BJ (cell line): ENCODE results near the gene CDK8. TPM values are rescaled to one million over a fixed set of nuclear protein-coding genes. Genes with fewer than 3 reads are reported as not detected.

ENCODE experiments used
- CTCF ChIA-PET: fragments of 350-600 bp; formaldehyde crosslinking; extraction: SDS; loops from one replicate; lab custom pipeline; 2021; ENCODE audit warnings: antibody characterized with exemption, inconsistent platforms; lab: Yijun Ruan, JAX
- POLR2A ChIA-PET: fragments of 300-600 bp; sonication (Branson Sonifier 250); formaldehyde crosslinking; extraction: SDS; loops from one replicate; lab custom pipeline; 2021; ENCODE audit warnings: antibody characterized with exemption; lab: Charles Lee
- DNase-seq: peaks from one replicate; pipeline ENCODE4 v3.0.0-alpha.2; 2011; ENCODE audit warnings: low read depth
- H3K27me3 ChIP-seq: 2 replicates; pipeline ENCODE4 v1.6.0; 2011; ENCODE audit warnings: low read length; ENCODE audit not compliant: control insufficient read depth, insufficient read depth
- H3K36me3 ChIP-seq: 2 replicates; pipeline ENCODE4 v1.5.1; 2011; ENCODE audit warnings: low read length; ENCODE audit not compliant: control insufficient read depth, insufficient read depth
- H3K4me3 ChIP-seq: 2 replicates; pipeline ENCODE4 v1.5.1; 2011; ENCODE audit warnings: low read depth, mild to moderate bottlenecking, control low read depth, low read length
- polyA plus RNA-seq: library from polyadenylated mRNA; depleted of rRNA; stranded (reverse); fragments of >200 nt; gene quantifications from 2 replicates; pipeline ENCODE4 v1.2.3, GENCODE V29; 2011
- TF ChIP-seq, protein P1 (sequence below): IDR thresholded peaks from 2 replicates; pipeline ENCODE4 v1.5.1; 2011; ENCODE audit warnings: low read depth, mild to moderate bottlenecking, control low read depth, inconsistent platforms, low read length, moderate library complexity; ENCODE audit not compliant: insufficient read depth

CDK8 gene
- polyA plus RNA-seq, 1 experiment, result 13.7 TPM

DNA sequence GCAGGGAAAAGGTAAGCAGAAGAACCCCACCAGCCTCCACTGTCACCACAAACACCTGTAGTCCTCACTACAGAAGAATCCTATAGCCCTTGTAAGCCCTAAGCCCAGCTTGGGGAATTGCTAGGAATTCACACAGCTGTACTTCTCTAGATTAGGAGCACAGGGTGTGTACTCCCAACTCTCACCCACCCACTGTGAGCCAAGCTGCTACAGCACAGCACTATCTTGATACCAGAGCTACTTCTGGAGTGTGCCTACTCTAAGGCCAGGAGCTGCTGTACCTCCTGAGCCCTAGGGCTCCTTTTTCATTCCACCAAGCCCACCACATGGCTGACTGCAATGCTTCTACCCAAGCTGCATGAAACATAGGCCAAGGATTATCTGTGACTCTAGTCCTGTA, 181.2 kb downstream of the CDK8 start:
- DNase-seq, result no peak
- H3K27me3 ChIP-seq, result no peaks in the 10 kb centered on the region
- ChIA-PET POLR2A (no interaction called here), CTCF (no interaction called here)
- H3K36me3 ChIP-seq, result no peaks in the 10 kb centered on the region
- TF ChIP-seq, protein P1, sequence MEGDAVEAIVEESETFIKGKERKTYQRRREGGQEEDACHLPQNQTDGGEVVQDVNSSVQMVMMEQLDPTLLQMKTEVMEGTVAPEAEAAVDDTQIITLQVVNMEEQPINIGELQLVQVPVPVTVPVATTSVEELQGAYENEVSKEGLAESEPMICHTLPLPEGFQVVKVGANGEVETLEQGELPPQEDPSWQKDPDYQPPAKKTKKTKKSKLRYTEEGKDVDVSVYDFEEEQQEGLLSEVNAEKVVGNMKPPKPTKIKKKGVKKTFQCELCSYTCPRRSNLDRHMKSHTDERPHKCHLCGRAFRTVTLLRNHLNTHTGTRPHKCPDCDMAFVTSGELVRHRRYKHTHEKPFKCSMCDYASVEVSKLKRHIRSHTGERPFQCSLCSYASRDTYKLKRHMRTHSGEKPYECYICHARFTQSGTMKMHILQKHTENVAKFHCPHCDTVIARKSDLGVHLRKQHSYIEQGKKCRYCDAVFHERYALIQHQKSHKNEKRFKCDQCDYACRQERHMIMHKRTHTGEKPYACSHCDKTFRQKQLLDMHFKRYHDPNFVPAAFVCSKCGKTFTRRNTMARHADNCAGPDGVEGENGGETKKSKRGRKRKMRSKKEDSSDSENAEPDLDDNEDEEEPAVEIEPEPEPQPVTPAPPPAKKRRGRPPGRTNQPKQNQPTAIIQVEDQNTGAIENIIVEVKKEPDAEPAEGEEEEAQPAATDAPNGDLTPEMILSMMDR, result no peak
- H3K4me3 ChIP-seq, result no peak overlapping the region

DNA sequence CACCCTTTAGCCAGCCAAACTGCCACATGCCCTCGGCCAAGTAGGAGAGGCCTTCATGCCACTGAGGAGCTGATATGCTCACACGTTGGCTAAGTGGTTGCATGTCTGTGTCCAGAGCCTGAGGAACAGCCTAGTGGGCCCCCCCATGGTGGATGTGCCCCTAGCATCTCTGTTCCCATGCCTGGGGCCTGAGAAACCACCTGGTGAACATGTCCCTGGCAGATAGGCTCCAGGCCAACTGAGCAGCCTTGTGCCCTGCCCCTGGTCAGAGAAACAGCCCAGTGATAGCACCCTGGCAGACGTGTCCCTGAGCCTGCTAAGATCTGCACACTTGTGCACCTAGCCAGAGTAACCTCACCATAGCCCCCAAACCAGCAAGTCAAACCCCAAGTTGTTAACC, 181.7 kb downstream of the CDK8 start:
- Histone ChIP-seq H3K27me3 (no peaks in the 10 kb centered on the region), H3K4me3 (no peak overlapping the region), H3K36me3 (no peaks in the 10 kb centered on the region)
- CTCF ChIA-PET, result no interaction called here
- TF ChIP-seq, protein P1, result no peak
- no peak for DNase-seq
- POLR2A ChIA-PET, result no interaction called here

DNA sequence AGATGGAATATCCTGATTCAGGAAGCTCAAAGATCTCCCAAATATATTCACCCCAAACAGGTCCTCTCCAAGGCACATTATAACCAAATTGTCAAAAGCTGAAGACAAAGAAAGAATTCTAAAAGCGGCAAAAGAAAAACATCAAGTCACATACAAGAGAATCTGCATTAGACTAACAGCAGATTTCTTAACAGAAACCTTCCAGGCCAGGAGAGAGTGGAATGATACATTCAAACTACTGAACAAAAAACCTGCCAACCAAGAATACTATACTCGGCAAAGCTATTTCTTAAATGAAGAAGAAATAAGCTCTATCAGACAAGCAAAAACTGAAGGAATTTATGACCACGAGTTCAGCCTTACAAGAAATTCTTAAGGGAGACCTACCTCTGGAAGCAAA, 183.0 kb downstream of the CDK8 start:
- Histone ChIP-seq H3K36me3 (no peaks in the 10 kb centered on the region), H3K27me3 (no peaks in the 10 kb centered on the region), H3K4me3 (no peak overlapping the region)
- TF ChIP-seq, protein P1, result no peak
- POLR2A ChIA-PET, result no interaction called here
- no peak for DNase-seq
- CTCF ChIA-PET, result no interaction called here

DNA sequence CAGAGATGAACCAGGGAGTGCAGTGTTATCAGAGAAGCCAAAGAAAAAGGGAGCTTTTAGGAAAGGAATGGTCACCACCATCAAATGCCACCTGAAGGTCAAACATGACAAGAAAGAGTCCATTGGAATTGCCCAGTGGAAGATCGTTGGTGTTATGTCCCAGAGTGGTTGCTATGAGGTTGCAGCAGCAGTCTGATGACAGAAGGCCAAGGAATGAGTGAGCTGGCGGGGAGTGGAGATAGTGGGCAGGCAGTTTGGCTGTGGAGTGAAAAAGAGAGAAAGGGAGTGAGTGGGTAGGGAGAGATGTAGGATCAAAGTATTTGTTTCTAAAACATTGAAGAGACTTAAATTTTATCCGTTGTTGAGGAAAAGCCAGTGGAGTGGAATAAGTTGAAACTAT, 186.2 kb downstream of the CDK8 start:
- CTCF ChIA-PET, result no interaction called here
- H3K27me3 ChIP-seq, result no peaks in the 10 kb centered on the region
- no peak overlapping the region for H3K4me3 ChIP-seq
- POLR2A ChIA-PET, result no interaction called here
- no peak for DNase-seq
- TF ChIP-seq, protein P1, result no peak
- H3K36me3 ChIP-seq, result no peaks in the 10 kb centered on the region

DNA sequence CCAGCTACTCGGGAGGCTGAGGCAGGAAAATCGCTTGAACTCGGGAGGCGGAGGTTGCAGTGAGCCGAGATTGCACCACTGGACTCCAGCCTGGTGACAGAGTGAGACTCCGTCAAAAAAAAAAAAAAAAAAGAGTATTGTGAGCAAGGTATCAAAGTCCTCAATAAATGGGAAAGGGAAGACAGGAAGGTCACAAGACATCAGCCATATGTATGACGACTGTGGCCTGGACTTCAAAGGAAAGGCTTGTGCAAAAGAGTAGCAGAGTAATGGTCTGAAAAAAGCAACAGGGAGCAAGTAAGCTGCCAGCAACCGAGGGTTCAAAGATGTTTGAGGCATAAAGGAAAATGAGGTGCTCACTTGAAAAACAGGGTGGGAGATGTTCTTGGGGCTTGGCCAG, 187.5 kb downstream of the CDK8 start:
- Histone ChIP-seq H3K27me3 (no peaks in the 10 kb centered on the region), H3K36me3 (no peaks in the 10 kb centered on the region), H3K4me3 (no peak overlapping the region)
- TF ChIP-seq, protein P1, result no peak
- DNase-seq, result no peak
- ChIA-PET POLR2A (no interaction called here), CTCF (interaction anchor here (1.0 kb wide), 1 partner anchor 1385 kb away, joined by 3 read pairs; no protein-coding TSS in a partner anchor)
